HG03575 (cell line): ENCODE results near the gene HIP1.
"Not testable (repeated sequence)": the region's sequence is repeated elsewhere in the genome, so short reads cannot be mapped to it uniquely, and the experiment has no call there.

Experiments used
- ATAC-seq: cut with Tn5 transposase; IDR thresholded peaks from one replicate; pipeline ENCODE4 v1.9.1; 2021; ENCODE audit not compliant: unreplicated experiment, insufficient number of reproducible peaks, low FRiP score; ENCODE audit errors: extremely low read depth

HIP1 gene

DNA sequence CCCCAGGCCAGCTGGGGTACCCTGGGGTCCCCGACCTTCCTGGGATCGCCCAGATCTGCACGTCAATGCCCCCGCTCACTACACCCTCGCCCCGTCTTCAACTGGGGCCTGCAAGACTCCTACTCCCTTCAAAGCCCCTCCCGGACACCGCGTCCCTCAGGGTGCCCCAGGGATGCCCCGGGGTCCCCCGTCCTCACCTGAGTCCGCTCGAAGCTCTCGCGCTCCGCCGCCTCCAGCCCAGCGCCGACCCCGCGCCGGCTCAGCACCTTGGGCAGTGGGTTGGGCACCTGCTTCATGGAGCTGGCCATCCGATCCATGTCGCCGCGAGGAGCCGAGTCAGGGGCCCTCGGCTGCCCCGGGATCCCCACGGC, at the start of gene HIP1:
Gene HIP1, minus strand, starts transcription at position 338 of the 371 bp plus-strand sequence. Its CDS starts 21 bp downstream, at position 317.
- no peak for ATAC-seq

GRCh38 chr7:75788154-75788847, 49.6 kb upstream of the HIP1 start:
- not testable (repeated sequence) for ATAC-seq

- not testable (repeated sequence) for ATAC-seq
Measured at GRCh38 chr7:75783058-75783457, 44.3 kb upstream of the HIP1 start.

DNA sequence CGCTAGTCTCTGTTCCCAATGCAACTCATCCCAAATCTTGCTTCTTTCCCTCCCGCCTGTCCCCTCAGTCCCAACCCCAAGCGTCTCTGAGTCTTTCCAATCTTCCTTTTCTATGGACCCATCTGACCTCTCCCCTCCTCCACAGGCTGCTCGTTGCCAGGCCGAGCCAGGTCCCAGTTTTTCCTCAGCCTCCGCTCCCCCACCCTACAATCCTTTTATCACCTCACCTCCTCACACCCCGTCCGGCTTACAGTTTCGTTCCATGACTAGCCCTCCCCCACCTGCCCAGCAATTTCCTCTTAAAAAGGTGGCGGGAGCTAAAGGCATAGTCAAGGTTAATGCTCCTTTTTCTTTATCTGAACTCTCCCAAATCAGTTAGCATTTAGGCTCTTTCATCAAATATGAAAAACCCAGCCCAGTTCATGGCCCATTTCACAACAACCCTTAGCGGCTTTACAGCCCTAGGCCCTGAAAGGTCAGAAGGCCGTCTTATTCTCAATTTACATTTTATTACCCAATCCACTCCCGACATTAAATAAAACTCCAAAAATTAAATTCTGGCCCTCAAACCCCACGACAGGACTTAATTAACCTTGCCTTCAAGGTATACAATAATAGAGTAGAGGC, 42.0 kb upstream of the HIP1 start:
- ATAC-seq = not testable (repeated sequence)

DNA sequence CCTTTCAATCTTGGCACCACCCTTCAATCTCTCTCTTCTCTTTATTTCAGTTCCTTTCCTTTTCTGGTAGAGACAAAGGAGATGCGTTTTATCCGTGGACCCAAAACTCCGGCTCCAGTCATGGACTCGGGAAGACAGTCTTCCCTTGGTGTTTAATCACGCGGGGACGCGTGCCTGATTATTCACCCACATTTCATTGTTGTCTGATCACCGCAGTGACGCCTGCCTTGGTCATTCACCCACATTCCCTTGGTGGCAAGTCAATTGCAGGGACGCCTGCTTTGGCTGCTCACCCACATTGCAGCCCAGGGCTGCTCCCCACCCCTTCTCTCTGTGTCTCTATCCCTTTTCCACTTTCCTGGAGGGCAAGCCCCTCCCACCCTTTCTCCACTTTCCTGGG, 40.8 kb upstream of the HIP1 start:
- ATAC-seq = not testable (repeated sequence)

- ATAC-seq = not testable (repeated sequence)
Measured at GRCh38 chr7:75779035-75779434, 40.3 kb upstream of the HIP1 start.

DNA sequence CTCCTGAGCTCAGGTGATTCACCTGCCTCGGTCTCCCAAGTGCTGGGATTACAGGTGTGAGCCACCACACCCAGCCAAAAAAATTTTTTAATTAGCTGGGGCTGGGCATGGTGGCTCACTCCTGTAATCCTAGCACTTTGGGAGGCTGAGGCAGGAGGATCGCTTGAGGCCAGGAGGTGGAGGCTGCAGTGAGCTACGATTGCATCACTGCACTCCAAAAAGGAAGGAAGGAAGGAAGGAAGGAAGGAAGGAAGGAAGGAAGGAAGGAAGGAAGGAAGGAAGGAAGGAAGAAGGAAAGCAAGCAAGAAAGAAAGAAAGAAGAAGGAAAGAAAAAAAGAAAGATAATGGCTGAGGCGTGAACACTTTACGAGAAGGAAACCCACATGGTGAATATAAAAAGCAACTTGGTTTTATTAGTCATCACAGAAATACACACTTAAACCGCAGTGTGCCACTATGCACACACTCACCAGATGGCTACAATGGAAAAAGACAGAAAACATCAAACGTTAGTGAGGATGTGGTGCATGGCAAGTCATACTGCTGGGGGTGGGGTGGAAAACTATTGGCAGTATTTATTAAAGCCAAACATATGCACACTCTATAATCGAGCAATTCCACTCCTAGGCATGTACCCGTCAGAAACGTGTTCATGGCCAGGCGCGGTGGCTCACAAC, 37.7 kb upstream of the HIP1 start:
- ATAC-seq = no peak

DNA sequence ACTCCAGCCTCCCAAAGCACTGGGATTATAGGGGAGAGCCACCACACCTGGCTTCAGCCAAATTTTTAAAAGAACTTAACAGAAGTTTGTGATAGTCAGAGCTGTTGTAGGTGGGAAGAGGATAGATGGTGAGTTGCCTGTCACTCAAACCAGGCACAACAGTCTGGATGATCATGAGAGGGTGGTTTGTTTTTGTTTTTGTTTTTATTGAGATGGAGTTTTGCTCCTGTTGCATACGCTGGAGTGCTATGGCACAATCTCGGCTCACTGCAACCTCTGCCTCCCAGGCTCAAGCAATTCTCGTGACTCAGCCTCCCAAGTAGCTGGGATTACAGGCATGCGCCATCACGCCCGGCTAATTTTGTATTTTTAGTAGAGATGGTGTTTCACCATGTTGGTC, 35.2 kb upstream of the HIP1 start:
- not testable (repeated sequence) for ATAC-seq

GRCh38 chr7:75772081-75773077, 33.6 kb upstream of the HIP1 start, which contains the start of gene CCL26:
Gene CCL26 (minus strand): TSS chr7:75772211. CDS start chr7:75772176, 35 bp downstream.
- no peak for ATAC-seq

GRCh38 chr7:75771224-75771623, 32.5 kb upstream of the HIP1 start:
- ATAC-seq = no peak

DNA sequence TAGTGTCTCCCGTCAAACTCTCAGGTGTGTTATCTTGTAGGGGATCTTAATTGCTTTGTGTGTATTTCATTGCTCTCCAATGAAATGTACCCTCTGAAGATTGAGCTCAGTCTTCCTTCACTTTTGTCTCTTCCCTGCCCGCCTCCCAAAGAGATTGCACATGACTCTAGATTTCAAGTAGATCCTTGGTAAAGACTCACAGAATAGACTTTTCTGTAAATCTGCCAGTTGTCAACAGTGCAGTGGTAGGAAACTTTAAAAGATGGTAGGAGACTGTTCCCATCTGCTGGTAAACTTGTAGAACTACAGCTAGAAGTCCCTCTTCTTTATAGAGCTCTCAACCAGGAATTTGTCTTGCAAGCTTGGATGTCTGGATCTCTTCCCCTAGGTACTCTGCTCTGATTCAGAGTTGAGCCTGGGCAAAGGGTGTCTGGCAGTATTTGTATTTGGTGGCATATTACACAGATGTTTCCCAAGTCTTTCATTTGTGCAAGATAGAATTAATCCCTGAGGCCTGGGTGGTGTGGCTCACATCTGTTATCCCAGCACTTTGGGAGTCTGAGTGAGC, 23.7 kb upstream of the HIP1 start:
- no peak for ATAC-seq

DNA sequence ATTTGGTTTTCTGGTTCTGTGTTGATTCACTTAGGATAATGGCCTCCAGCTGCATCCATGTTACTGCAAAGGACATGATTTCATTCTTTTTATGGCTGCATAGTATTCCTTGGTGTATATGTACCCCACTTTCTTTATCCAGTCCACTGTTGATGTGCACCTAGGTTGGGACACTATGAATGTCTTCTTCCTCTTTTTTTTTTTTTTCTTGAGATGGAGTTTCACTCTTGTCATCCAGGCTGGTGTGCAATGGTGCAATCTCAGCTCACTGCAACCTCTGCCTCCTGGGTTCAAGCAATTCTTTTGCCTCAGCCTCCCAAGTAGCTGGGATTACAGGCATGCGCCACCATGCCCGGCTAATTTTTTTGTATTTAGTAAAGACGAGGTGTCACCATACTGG, 23.1 kb upstream of the HIP1 start:
- ATAC-seq = not testable (repeated sequence)

- ATAC-seq = no peak
Measured at GRCh38 chr7:75758491-75758890, 19.8 kb upstream of the HIP1 start.

GRCh38 chr7:75757860-75758259, 19.1 kb upstream of the HIP1 start:
- no peak for ATAC-seq

DNA sequence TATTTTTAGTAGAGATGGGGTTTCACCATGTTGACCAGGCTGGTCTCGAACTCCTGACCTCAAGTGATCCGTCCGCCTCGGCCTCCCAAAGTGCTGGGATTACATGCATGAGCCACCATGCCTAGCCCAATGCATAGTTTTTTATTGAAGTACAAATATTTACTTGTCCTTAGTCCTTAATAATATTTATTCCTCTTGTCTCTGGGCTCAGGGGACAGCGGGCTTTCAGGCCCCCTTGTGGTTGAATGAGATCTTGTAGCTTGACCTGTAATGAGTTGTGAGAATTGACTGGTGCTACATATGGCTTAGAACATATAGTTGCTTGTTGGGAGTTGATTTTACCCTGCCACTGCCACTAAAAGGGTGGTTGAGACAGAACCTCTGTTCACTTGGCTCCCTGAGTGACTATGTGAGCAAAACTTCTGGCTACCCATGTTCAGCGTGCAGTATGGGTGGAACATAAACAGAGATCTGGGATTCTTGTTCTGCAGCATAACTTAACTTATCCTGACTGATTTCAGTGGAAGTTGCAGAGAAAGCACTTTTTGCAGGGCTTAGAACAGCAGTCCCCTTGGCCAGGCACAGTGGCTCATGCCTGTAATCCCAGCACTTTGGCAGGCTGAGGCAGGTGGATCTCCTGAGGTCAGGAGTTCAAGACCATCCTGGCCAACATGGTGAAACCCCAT, 18.4 kb upstream of the HIP1 start:
- ATAC-seq = no peak

DNA sequence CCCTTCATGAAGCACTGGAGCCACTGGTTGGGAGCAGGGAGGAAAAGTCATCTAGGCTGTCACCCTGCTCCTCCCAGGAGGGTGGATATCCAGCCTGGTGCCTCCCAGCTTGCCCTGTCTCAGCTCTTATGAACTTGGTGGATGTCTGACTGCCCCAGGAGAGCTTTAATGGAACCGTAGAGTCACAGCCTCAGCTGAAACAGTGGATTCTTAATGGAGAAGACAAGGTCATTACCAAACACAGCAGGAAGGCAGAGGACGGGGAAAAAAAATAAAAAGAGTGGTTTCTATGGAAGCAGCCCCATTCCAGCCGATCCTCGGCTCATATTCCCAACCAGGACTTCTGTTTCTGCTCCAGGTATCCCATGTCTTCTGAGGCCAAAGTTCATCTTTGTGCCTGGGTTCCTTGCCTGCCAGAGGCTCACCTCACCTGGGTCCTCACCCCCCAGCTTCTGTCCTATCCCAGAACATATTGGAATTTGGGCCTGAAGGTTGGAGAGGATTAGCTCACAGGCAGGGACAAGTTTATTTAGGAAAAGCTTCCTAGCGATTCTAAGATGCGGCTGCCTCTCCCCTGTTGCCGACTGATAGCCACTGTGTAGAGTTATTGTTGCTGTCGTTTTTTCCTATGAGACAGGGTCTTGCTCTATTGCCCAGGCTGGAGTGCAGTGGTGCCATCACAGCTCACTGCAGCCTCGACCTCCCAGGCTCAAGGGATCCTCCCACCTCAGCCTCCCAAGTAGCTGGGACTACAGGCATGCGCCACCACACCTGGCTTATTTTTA, 17.7 kb upstream of the HIP1 start:
- no peak for ATAC-seq

DNA sequence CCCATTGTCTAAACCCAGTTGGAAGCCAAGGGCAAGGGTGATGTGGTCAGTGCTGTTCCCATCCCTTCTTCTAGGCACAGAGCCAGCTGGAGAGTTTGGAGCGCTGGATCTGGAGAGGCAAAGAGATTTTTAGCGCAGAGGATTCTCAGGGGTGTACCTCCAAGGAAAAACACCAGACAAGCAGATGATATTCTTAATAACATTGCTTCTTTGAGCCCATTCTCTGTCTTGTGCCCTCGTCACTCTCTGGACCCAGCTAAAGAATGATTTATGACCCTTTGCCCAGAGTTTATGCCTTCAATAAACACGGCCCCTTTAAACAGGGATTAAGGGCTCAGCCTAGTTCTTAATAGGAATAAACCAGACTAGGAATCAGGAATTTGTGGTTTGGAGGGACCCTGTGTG, 4.7 kb upstream of the HIP1 start:
- ATAC-seq = no peak
